ENCODE data around the gene ZRSR2.
"Not testable (repeated sequence)": the region's sequence is repeated elsewhere in the genome, so short reads cannot be mapped to it uniquely, and the experiment has no call there.

The ZRSR2 gene

DNA sequence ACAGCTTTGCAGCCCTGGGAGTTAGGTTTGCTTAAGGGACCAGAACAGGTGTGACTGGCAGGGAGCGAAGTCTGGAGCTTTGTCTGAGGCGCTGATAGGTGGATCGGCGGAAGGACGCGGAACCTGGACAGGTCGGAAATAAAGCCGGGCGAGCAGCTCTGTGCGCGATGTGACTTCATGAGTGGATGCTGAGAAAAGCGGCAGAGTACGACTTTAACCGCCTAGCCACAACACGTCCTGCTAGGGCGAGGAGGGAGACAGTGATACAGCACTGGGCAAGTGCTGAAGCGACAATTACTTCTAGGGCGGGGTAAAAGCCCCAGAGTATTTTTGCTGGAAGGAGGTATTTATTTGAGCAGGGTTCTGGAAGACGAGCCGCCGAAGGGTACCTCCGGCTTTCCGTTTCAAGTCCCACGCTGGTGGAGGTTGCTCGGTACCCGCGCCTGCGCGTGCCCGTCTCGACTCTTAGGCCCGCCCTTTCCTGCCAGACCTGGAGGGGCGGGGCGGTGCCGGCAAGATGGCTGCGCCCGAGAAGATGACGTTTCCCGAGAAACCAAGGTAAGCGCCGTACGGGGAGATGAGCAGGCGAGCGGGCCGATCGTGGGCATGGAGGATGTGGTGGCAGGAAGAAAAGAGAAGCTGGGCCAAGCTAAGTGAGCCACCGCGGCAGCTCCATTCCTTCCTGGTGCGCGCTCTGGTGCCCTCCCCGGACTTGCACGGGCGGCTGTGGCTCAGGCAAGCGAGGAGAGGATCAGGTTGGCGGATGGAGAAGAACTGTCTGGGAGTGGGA is at the start of gene ZRSR2:
Gene ZRSR2 (plus strand): TSS at position 506 of the 790 bp plus-strand sequence. CDS start 12 bp downstream, at position 518.
- DNase-seq: peak; percentile 76 to 88 (median 76)

DNA sequence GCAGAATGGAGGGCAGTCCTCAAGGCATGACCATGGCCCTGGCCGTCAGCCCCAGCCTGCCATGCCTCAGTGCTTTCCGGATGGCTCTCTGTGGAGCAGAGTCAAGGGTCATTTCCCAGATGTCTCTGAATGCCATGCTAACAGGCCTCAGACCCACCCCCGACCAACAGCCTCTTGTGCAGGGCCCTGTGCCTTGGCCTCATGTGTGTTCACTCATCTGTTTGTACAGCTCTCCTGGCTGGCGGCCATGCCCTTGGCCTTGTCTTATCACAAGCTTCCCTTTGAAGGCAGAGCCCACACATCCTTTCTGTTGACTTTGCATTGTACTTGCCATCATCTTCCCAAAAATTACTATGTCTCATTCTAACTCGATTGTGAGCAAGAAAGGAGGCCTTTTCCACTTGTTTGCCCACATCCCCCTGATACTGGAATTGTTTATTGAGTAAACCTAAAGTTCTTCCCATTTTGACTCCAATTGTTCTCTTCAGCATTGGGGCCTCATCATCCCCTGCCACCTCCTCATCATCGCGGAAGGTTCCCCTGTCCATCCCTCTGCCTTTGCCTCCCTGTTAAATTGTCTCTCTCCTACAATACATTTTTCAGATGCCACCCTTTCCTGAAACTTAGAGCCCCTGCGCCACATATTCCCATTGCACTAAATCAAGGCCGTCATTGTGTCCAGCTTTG is 46.0 kb upstream of the ZRSR2 start:
- no peak for DNase-seq

- DNase-seq: peak in 2 of 3 donors; percentile 41
Measured at GRCh38 chrX:15745179-15745578, 45.1 kb upstream of the ZRSR2 start.

DNA sequence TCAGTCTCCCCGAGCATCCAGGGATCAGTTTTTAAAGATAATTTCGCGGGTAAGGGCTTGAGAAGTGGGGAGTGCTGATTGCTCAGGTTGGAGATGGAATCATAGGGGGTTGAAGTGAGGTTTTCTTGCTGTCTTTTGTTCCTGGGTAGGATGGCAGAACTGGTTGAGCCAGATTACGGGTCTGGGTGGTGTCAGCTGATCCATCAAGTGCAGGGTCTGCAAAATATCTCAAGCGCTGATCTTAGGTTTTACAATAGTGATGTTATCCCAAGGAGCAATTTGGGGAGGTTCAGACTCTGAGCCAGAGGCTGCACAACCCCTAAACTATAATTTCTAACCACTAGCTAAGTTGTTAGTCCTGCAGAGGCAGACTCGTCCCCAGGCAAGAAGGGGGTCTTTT is 43.6 kb upstream of the ZRSR2 start:
- DNase-seq: not testable (repeated sequence)

GRCh38 chrX:15747626-15748173 is 42.6 kb upstream of the ZRSR2 start:
- DNase-seq: no peak

DNA sequence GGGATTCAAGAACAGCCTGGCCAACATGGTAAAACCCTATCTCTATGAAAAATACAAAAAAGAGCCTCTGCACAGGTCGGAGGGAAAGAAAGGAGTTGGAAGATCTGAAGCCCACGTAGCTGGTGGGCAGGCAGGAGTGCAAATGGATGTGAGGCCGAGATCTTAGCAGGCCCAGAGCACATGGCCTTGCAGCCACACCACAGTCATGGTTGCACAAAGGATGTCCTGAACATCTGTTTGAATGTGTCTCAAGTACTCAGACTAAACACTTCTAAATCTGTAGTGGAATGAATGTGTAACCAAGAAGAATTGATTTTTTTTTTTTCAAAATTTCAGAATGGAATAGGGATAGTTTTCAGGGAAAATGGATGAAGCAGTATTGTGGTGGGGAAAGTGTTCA is 41.4 kb upstream of the ZRSR2 start:
- DNase-seq: no peak

DNA sequence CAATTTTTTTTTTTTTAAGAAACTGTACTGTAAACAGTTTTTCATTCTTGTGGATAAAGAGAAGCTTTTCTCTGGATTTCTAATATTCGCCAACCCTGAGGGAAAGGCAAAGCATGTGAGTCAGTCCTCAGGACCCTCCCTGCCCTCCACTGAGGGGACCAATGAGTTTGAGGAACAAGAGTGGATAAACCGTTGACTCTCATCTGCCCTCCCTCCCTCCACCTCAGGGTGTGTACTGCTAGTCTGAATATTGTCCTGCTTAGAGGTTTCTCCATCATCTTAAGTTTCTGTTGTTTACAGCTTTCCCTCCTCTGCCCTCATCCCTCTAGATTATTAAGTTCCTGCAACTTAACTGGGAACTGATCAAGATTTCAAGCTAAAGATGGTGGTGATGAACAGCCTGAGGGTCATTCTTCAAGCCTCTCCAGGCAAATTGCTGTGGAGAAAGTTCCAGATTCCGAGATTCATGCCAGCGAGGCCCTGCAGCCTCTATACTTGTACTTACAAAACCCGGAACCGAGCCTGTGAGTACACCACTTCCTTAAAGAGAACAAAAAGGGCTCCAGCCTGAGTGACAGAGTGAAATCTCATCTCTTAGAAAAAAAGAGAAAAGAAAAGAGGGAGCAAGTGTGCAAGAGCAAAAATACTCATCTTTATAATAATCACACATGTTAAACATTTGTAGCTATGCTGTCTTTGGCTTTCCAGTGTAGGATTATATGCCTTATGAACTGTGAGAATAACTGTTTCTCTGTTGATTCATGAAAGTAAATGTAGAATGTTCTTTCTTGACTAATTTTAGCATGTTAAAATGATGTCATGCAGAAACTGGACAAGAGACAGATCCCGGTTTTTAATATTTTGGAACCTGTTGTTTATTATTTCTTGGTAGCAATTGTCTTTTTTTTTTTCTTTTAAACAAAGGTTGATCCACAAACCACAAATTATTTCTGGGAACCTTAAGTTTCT is 40.4 kb upstream of the ZRSR2 start:
- peak; percentile 47 to 62 (median 47) for DNase-seq

- DNase-seq: no peak
Measured at GRCh38 chrX:15750611-15751154, 39.6 kb upstream of the ZRSR2 start.

- DNase-seq: no peak
Measured at GRCh38 chrX:15751155-15751819, 39.0 kb upstream of the ZRSR2 start.

GRCh38 chrX:15755091-15755490 is 35.2 kb upstream of the ZRSR2 start:
- DNase-seq: no peak

DNA sequence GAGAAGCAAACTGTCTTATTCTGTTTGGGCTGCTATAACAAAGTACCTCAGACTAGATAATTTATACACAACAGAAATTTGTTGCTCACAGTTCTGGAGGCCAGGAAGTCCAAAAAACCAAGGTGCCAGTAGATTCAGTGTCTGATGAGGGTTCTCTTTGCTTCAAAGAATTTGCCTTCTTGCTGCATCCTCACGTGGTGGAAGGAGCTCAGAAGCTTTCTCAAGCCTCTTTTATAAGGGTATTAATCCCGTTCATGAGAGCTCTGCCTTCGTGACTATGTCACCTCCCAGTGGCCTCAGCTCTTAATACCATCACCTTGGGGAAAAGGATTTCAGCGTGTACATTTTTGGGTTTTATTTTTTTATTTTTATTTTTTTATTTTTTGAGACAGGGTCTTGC is 32.1 kb upstream of the ZRSR2 start:
- no peak for DNase-seq

DNA sequence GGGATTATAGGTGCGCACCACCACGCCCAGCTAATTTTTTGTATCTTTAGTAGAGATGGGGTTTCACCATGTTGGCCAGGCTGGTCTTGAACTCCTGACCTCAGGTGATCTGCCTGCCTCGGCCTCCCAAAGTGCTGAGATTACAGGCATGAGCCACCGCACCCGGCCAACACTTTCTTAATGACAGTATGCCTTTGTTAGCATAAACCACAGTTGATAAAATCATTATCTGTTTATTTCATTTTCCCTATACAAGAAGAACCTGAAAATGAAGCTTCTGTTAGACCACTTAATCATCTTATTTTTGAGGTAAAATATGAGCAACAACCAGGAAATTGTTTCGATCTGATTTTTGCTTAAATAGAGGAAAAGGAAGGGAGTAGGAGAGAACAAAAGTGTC is 30.4 kb upstream of the ZRSR2 start:
- DNase-seq: not testable (repeated sequence)

DNA sequence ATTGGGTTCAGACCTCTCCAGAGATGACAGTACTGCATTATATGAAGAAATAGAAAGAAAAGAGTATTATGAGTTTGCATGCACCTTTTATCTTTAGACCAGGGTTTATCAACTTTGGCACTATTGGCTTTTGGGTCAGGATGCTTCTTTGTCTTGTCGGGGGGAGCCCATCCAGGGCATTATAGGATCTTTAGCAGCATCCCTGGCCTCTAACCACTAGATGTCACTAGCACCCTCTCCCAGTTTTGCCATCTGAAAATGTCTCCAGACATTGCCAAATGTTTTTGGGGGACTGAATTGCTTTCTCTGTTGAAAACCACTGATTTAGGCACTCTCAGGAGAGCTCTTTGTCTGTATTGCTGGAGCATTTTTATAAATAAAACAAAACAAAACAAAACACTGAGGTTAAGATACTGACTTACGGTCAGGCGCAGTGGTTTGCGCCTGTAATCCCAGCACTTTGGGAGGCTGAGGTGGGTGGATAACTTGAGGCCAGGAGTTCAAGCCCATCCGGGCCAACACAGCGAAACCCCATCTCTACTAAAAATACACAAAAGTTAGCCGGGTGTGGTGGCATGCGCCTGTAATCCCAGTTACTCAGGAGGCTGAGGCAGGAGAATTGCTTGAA is 28.6 kb upstream of the ZRSR2 start:
- DNase-seq: peak; percentile 40 to 54 (median 47)

DNA sequence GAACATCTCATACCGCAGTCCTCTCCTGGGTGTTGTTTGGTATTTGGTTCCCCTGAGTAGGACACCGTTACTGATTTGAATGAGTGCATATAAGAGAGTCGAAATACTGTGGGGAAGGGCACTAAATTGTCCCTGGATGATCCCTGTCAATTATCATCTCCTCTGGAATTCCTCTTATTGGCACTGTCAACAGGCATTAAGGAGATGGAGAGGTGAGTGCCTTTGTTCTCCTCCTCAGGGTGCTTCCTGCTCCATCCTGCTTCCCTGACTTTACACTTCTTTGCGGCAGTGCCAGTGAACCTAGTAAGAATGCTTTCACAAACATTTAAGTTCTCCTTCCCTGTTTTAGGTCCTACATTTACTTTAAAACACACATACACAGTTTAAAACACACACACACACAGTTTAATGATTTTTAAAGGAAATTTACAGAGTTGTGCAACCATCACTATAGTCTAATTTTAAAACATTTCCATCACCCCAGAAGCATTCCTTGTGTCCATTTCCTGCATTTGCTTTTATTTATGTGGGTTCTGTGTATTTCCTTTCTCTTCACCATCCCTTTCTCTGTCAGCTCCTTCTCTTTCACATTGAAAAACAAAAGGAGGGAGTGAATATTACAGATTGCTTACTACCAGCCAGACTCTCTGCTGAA is 20.9 kb upstream of the ZRSR2 start:
- no peak for DNase-seq

- peak; percentile 45 to 68 (median 47) for DNase-seq
Measured at GRCh38 chrX:15781961-15782699, 8.2 kb upstream of the ZRSR2 start.

DNA sequence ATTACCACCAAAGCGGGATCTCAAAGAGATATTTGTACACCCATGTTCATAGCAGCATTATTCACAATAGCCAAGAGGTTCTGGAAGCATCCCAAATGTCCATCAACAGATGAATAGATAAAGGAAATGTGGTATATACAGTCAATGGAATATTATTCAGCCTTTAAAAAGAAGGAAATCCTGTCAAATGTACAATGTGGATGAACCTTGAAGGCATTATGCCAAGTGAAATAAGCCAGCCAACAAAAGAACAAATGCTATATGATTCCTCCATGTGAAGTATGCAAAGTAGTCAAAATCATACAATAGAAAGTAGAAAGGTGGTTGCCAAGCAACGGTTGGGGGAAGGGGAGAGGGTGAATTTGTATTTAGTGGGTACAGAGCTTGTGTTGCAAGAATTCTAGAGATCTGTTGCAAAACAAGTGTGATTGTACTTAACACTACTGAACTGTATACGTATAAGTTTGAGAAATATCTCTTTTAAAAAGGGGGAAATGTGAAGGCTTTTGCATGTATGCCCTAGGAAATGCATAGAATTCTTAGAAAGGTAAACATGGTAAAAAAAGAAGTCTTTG is 5.0 kb upstream of the ZRSR2 start:
- no peak for DNase-seq

GRCh38 chrX:15786915-15787314 is 3.4 kb upstream of the ZRSR2 start:
- peak; percentile 16 to 27 (median 26) for DNase-seq

DNA sequence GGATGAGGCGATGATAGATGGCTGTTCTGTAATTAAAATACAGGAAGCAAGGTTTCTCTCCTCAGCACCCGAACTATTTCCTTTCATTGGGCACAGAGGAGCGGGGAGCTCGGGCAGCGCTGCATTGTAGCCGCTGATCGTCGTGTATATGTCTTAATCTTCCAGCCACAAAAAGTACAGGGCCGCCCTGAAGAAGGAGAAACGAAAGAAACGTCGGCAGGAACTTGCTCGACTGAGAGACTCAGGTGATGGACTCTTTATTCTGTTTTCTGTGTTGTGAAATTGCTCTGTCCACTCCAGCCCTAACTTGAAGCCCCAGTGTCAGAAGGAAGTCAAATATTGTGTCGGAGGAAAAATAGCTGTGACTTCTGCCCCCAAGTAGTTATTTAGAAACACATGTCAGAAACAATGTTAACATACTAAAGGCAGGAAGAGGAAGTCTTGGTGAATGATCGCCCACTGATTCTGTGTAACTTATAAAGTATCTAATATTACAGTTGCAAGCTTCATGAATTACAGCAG is 546 bp downstream of the ZRSR2 start:
- DNase-seq: peak; percentile 4 to 34 (median 34)

GRCh38 chrX:15797707-15798106 is 7.4 kb downstream of the ZRSR2 start:
- DNase-seq: no peak
